Measurements from ENCODE around the gene CALML6. TPM values are rescaled to one million over a fixed set of nuclear protein-coding genes. Genes with fewer than 3 reads are reported as not detected.

The CALML6 gene
- total RNA-seq, 1 donor from 2014 or later: not detected

- Histone ChIP-seq H3K27ac (no peak overlapping the region), H3K4me1 (peaks cover 12% of the 10 kb centered on the region), H3K4me3 (no peak overlapping the region), H3K36me3 (no peaks in the 10 kb centered on the region), H3K9me3 (no peaks in the 10 kb centered on the region), H3K27me3 (ENCODE audit: low read depth) (peaks cover 54% of the 10 kb centered on the region)
- TF ChIP-seq CTCF (IDR thresholded peaks at IDR 0.05): no peak
- intact Hi-C loops (cut with DNase I): no loop called here
- no peak for ATAC-seq
- DNase-seq: no peak
These were observed 45.6 kb downstream of the CALML6 start for GRCh38 chr1:1960480-1961196.

DNA sequence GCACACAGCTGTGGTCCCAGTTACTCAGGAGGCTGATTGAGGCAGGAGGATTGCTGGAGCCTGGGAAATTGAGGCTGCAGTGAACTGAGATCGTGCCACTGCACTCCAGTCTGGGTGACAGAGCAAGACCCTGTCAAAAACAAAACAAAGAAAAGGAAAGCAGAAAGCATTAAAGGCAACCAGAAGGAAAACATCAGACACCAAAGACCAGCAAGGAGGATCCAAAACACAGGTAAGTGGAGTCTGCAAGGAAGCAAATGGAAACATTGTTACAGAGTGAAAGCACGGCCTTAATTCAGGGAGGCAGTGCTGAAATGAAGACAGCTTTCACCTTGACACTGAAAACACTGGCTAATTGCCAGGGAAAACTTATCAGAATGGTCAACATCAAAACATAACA, 47.7 kb downstream of the CALML6 start:
- Histone ChIP-seq H3K27me3 (ENCODE audit: low read depth) (peaks cover 59% of the 10 kb centered on the region), H3K4me1 (peaks cover 12% of the 10 kb centered on the region), H3K9me3 (no peaks in the 10 kb centered on the region), H3K27ac (no peak overlapping the region), H3K36me3 (no peaks in the 10 kb centered on the region), H3K4me3 (no peak overlapping the region)
- intact Hi-C loops (cut with DNase I): no loop called here
- ATAC-seq (no peak), DNase-seq (no peak)
- TF ChIP-seq CTCF (IDR thresholded peaks at IDR 0.05): no peak

- no peak for TF ChIP-seq CTCF (IDR thresholded peaks at IDR 0.05)
- Histone ChIP-seq H3K4me3 (no peak overlapping the region), H3K36me3 (no peaks in the 10 kb centered on the region), H3K27me3 (ENCODE audit: low read depth) (peaks cover 59% of the 10 kb centered on the region), H3K4me1 (peaks cover 12% of the 10 kb centered on the region), H3K9me3 (no peaks in the 10 kb centered on the region), H3K27ac (no peak overlapping the region)
- DNase-seq (no peak), ATAC-seq (no peak)
- intact Hi-C loops (cut with DNase I): no loop called here
These were observed 48.5 kb downstream of the CALML6 start for GRCh38 chr1:1963570-1963969.

DNA sequence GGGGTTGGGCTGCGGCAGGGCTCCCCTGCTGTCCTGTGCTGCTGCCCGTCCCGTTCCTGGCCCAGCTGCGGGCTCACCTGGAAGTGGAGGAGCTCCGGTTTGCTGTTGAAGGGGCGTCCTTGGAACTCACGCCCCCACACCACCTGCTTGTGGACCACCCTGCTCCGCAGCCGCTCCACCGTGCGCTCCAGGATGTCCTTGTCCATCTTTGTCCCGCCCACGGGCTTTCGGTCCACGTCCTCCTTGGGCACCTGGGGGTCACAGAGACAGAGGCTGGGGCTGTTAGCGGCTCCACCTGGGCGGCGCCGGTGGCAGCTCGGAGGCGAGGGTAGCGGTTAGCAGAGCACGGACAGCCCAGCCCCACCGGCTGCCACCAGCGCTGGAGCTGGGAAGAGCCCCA, 49.8 kb downstream of the CALML6 start:
- H3K27me3 ChIP-seq (ENCODE audit: low read depth): peaks cover 49% of the 10 kb centered on the region

GRCh38 chr1:1965546-1965945, 50.5 kb downstream of the CALML6 start:
- peaks cover 41% of the 10 kb centered on the region for H3K27me3 ChIP-seq (ENCODE audit: low read depth)
- no peak overlapping the region for H3K4me3 ChIP-seq
- TF ChIP-seq CTCF (IDR thresholded peaks at IDR 0.05): no peak
- H3K27ac ChIP-seq: no peak overlapping the region
- H3K9me3 ChIP-seq: no peaks in the 10 kb centered on the region
- ATAC-seq: no peak
- no peaks in the 10 kb centered on the region for H3K36me3 ChIP-seq
- DNase-seq: no peak
- peaks cover 2% of the 10 kb centered on the region for H3K4me1 ChIP-seq
- intact Hi-C loops (cut with DNase I): no loop called here

More for the DNA sequence above, 49.8 kb downstream of the CALML6 start:
- no peak overlapping the region for H3K4me3 ChIP-seq
- H3K9me3 ChIP-seq: no peaks in the 10 kb centered on the region
- no peak for TF ChIP-seq CTCF (IDR thresholded peaks at IDR 0.05)
- H3K27ac ChIP-seq: no peak overlapping the region
- ATAC-seq (no peak), DNase-seq (no peak)
- intact Hi-C loops (cut with DNase I): no loop called here
- H3K36me3 ChIP-seq: no peaks in the 10 kb centered on the region
- peaks cover 9% of the 10 kb centered on the region for H3K4me1 ChIP-seq
